HepG2 (cell line): ENCODE measurements around the gene SEMA7A. TPM values are rescaled to one million over a fixed set of nuclear protein-coding genes. Genes with fewer than 3 reads are reported as not detected.
A peak's percentile ranks its signal among the peaks of the same experiment; 100 is the strongest.
"Not testable (repeated sequence)": the region's sequence is repeated elsewhere in the genome, so short reads cannot be mapped to it uniquely, and the experiment has no call there.

Source experiments
- ATAC-seq: fragments of 200-7000 bp; cut with Tn5 transposase; 3 replicates; pipeline ENCODE4 v1.9.1; 2020; ENCODE audit warnings: mild to moderate bottlenecking, moderate library complexity
- BruUV-seq: library from RNA; stranded (reverse); fragments of 400-500 nt; replicated peaks from 2 replicates; lab custom pipeline; 2021; lab: Mats Ljungman, UMichigan
- CTCF ChIA-PET: fragments of 300-600 bp; formaldehyde crosslinking; extraction: SDS; loops from one replicate; lab custom pipeline; 2021; ENCODE audit warnings: low total read pairs, inconsistent platforms, low intra/inter-chr PET ratio; lab: Yijun Ruan, JAX
- POLR2A ChIA-PET: fragments of 350-600 bp; sonication (Branson Sonifier 250); formaldehyde crosslinking; loops from one replicate; lab custom pipeline; 2020; ENCODE audit warnings: antibody characterized with exemption, inconsistent platforms; lab: Yijun Ruan, JAX
- DNase-seq: peaks from one replicate; pipeline ENCODE4 v3.0.0-alpha.2; 2015; ENCODE audit warnings: low spot score
- FAIRE-seq: peaks from 3 replicates; lab custom pipeline; 2011; peaks lifted over from hg19 to GRCh38; lab: Jason Lieb, UNC
- H2AFZ ChIP-seq: one replicate; pipeline ENCODE4 v1.6.1; 2011; ENCODE audit warnings: low read length, inconsistent platforms
- H3K27ac ChIP-seq: fragments of 300-600 bp; 3 replicates; pipeline ENCODE4 v1.8.0; 2011; ENCODE audit warnings: mixed run types, mild to moderate bottlenecking, mixed read lengths, low read length, inconsistent platforms; ENCODE audit not compliant: insufficient read depth; ENCODE audit errors: extremely low read length
- H3K27me3 ChIP-seq, 2 experiments: fragments of 200-600 bp in 1 of 2; 2 replicates in 1 of 2; 3 replicates in 1 of 2; pipeline versions ENCODE4 v1.6.0 to v1.8.0; 2011; ENCODE audit warnings: low read length in 2 of 2, mild to moderate bottlenecking in 2 of 2, moderate library complexity in 2 of 2, inconsistent platforms in 1 of 2; ENCODE audit not compliant: insufficient read depth in 2 of 2, control insufficient read depth in 1 of 2
- H3K36me3 ChIP-seq, 2 experiments: fragments of 200-600 bp in 1 of 2; replicated peaks in 1 of 2; 2 replicates in 1 of 2; 3 replicates in 1 of 2; pipeline versions ENCODE4 v1.5.1 to v1.8.0; 2011; ENCODE audit warnings: low read length in 2 of 2, inconsistent platforms in 1 of 2; ENCODE audit not compliant: insufficient read depth in 2 of 2, control insufficient read depth in 1 of 2
- H3K4me1 ChIP-seq: 2 replicates; pipeline ENCODE4 v1.5.1; 2012; ENCODE audit warnings: low read length, inconsistent platforms; ENCODE audit not compliant: insufficient read depth
- H3K4me2 ChIP-seq: 2 replicates; pipeline ENCODE4 v1.6.0; 2011; ENCODE audit warnings: low read depth, low read length, inconsistent platforms
- H3K4me3 ChIP-seq, 3 experiments: fragments of 200-600 bp in 1 of 3; sonication (generic), shearing (Covaris generic) in 1 of 3; replicated peaks in 1 of 3; 2 replicates each; pipeline ENCODE4 v1.5.1; 2011 to 2016; ENCODE audit warnings: low read length in 3 of 3, inconsistent platforms in 2 of 3, low read depth in 2 of 3, mild to moderate bottlenecking in 2 of 3, control low read depth in 1 of 3, mixed read lengths in 1 of 3; ENCODE audit not compliant: insufficient read depth in 1 of 3
- H3K79me2 ChIP-seq: one replicate; pipeline ENCODE4 v1.6.1; 2011; ENCODE audit warnings: low read length, inconsistent platforms; ENCODE audit not compliant: insufficient read depth
- H3K9ac ChIP-seq: 2 replicates; pipeline ENCODE4 v1.6.0; 2011; ENCODE audit warnings: mild to moderate bottlenecking, low read depth, low read length, inconsistent platforms; ENCODE audit not compliant: insufficient read depth
- H3K9me3 ChIP-seq: 2 replicates; pipeline ENCODE4 v1.5.1; 2012; ENCODE audit warnings: mild to moderate bottlenecking, low read length
- H4K20me1 ChIP-seq: 2 replicates; pipeline ENCODE4 v1.6.0; 2011; ENCODE audit warnings: inconsistent platforms, mild to moderate bottlenecking, low read length, moderate library complexity; ENCODE audit not compliant: insufficient read depth
- EP300 ChIP-seq, 3 experiments: sonication (generic) in 1 of 3; formaldehyde crosslinking in 1 of 3; IDR thresholded peaks; 2 replicates each; pipeline versions ENCODE4 v1.5.1 to v1.6.1; 2011 to 2020; ENCODE audit warnings: low read depth in 2 of 3, low read length in 2 of 3, borderline replicate concordance in 1 of 3, improper control_type of control experiment in 1 of 3, mild to moderate bottlenecking in 1 of 3, missing genetic modification reagents in 1 of 3, moderate library complexity in 1 of 3
- FOSL1 ChIP-seq: sonication (generic); formaldehyde crosslinking; IDR thresholded peaks from 2 replicates; pipeline ENCODE4 v1.9.0; 2021; ENCODE audit warnings: missing genetic modification reagents, borderline replicate concordance
- GATAD2A ChIP-seq: IDR thresholded peaks from 2 replicates; pipeline ENCODE4 v1.6.1; 2016
- HMG20B ChIP-seq: conservative IDR thresholded peaks from 2 replicates; pipeline ENCODE4 v1.6.1; 2016; ENCODE audit warnings: missing genetic modification reagents, missing compliant biosample characterization
- MTF2 ChIP-seq: sonication (generic); formaldehyde crosslinking; IDR thresholded peaks from 2 replicates; pipeline ENCODE4 v1.5.0; 2020; ENCODE audit warnings: missing genetic modification reagents, borderline replicate concordance
- ZFX ChIP-seq: sonication (generic); formaldehyde crosslinking; IDR thresholded peaks from 2 replicates; pipeline ENCODE4 v1.4.0; 2020; ENCODE audit warnings: mild to moderate bottlenecking, low read depth, missing genetic modification reagents, moderate library complexity
- ZNF263 ChIP-seq: sonication (generic); formaldehyde crosslinking; IDR thresholded peaks from 2 replicates; pipeline ENCODE4 v1.4.0; 2020; ENCODE audit warnings: missing genetic modification reagents
- ZNF501 ChIP-seq: sonication (generic); formaldehyde crosslinking; IDR thresholded peaks from 2 replicates; pipeline ENCODE4 v1.5.1; 2020; ENCODE audit warnings: mild to moderate bottlenecking, moderate library complexity, missing genetic modification reagents
- WGBS: methylation state at CpG from one replicate; pipeline ENCODE4 v1.1.6; 2017; ENCODE audit warnings: low lambda C conversion rate; 5-methylcytosine and 5-hydroxymethylcytosine counted together
- in situ Hi-C: cut with HindIII; loops from 2 replicates; pipeline ENCODE4 v1.10.0; 2017; ENCODE audit warnings: low pct_unique_long_range_greater_than_20kb; ENCODE audit not compliant: extremely low pct_ligation_motif_present
- intact Hi-C: fragments of 100-400 bp; cut with micrococcal nuclease; formaldehyde crosslinking; loops from one replicate; pipeline ENCODE4 v1.10.0; 2022; ENCODE audit not compliant: unreplicated experiment
- polyA plus RNA-seq, 8 experiments: library from polyadenylated mRNA; depleted of rRNA in 3 of 8; stranded (reverse) in 7 of 8; unstranded in 1 of 8; fragments of >200 nt; fragmentation: Illumina TruSeq in 4 of 8; extraction: Trizol in 4 of 8; gene quantifications; 2 replicates each; pipeline versions ENCODE4 v1.2.1 to v1.2.3, GENCODE V29; 2011 to 2016; ENCODE audit warnings: low read depth in 4 of 8, missing spikeins in 1 of 8, mixed read lengths in 1 of 8; ENCODE audit not compliant: insufficient read depth in 1 of 8
- total RNA-seq, 5 experiments: library from RNA; depleted of rRNA; stranded (reverse); fragments of >200 nt; fragmentation: Illumina TruSeq; extraction: Trizol; gene quantifications; 2 replicates each; pipeline ENCODE4 v1.2.3, GENCODE V29; 2016; ENCODE audit warnings: low read depth in 1 of 5
- TF ChIP-seq, protein P1 (sequence below): sonication (generic); formaldehyde crosslinking; IDR thresholded peaks from 2 replicates; pipeline ENCODE4 v1.9.0; 2022; ENCODE audit warnings: missing genetic modification reagents, mild to moderate bottlenecking, borderline replicate concordance
- TF ChIP-seq, protein P2 (sequence below): sonication (generic); formaldehyde crosslinking; IDR thresholded peaks from 2 replicates; pipeline ENCODE4 v1.4.0; 2020; ENCODE audit warnings: mild to moderate bottlenecking, missing genetic modification reagents

SEMA7A gene
- total and polyA plus RNA-seq, 2 of the 13 experiments (the other 11 are each of a cell fraction or from before 2014, with no cell fraction given): 9.0 to 15.8 TPM

DNA sequence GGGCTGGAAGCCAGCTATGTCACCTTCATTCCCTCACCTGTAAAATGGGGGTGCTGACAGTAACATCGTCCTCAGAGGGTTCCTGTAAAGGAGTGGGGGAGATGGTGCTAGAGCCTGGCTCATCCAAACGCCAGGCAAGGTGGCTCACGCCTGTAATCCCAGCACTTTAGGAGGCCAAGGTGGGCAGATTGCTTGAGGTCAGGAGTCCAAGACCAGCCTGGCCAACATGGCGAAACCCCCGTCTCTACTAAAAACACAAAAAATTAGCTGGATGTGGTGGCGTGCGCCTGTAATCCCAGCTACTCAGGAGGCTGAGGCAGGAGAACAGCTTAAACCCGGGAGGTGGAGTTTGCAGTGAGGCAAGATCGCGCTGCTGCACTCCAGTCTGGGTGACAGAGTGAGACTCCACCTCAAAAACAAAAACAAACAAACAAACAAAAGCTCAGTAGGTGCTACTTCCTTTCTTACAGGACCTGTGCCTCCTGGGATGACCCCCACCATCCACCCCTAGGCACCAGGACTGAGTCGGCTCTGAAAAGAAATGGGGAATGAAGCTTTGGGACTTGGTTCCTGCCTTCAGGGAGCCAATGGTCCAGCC lies 43.6 kb downstream of the SEMA7A start:
- H4K20me1 ChIP-seq, ATAC-seq, FAIRE-seq, H3K36me3 ChIP-seq, H3K9me3 ChIP-seq, DNase-seq, in situ Hi-C loops, intact Hi-C loops, H3K27ac ChIP-seq, H3K4me3 ChIP-seq, H3K79me2 ChIP-seq, H2AFZ ChIP-seq, CTCF ChIA-PET, BruUV-seq, H3K9ac ChIP-seq: not testable (repeated sequence)
- TF ChIP-seq ZFX (CRISPR knock-in tag): peak; percentile 22; the same call in 1 of the 2 replicates
- peaks cover 8 to 52% of the 10 kb centered on the region in 2 experiments; a peak in 3 of 5 replicates for H3K27me3 ChIP-seq
- 34% methylated on average over 11 of the region's 11 CpGs for WGBS
- POLR2A ChIA-PET: interaction anchor here (0.9 kb wide), 1 partner anchor 52 kb away, joined by 6 read pairs; no protein-coding TSS in a partner anchor
- H3K4me2 ChIP-seq: peak overlapping the region; percentile 70; the same call in 1 of the 2 replicates
- H3K4me1 ChIP-seq: peaks cover 67% of the 10 kb centered on the region

DNA sequence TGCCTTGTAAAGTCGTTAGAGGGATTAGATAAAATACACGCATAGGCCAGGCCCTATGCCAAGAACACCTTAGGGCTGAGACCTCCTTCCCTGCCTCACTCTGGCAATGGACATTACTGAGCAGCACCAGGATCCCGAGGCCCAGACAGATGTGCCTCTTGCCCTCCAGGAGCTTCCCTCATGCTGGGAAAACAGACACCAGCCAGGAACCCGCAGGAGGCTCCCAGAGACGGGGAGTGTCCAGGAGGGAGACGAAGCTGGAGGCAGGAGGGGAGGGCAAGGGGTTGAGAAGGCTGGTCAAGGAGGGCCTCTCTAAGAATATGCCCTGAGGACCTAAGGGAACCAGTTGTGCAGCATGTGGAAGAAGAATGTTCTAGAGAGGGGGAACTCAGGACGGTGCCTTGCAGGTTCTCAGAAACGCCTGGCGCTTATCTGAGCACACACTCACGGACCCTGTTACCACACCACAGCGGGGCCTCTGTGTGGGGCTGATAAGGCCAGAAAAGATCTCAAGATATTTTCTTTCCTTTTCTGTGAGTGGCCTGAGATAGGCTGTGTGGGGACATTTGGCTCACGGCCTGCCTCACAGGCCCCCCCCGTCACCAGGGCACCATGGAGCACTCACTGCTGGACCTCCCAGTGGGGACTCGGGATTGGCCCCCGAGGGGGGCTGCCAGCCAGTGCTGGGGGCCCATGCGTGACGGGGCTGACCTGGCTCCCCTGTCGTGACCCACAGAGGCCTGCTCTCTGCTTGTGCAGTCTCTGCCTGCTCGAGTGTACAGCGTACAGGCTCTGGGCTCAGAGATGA lies 44.3 kb downstream of the SEMA7A start:
- WGBS: 3% methylated on average over 10 of the region's 20 CpGs
- Histone ChIP-seq H3K27ac (no peak overlapping the region), H3K4me3 (peak overlapping the region in 1 of 3 experiments; percentile 41; a peak in 3 of 6 replicates), H2AFZ (no peak overlapping the region), H4K20me1 (no peaks in the 10 kb centered on the region), H3K27me3 (peaks cover 4 to 47% of the 10 kb centered on the region in 2 experiments; a peak in 3 of 5 replicates), H3K36me3 (no peaks in the 10 kb centered on the region), H3K9me3 (no peaks in the 10 kb centered on the region), H3K4me1 (peaks cover 69% of the 10 kb centered on the region), H3K79me2 (no peaks in the 10 kb centered on the region), H3K9ac (no peak overlapping the region), H3K4me2 (peak overlapping the region; percentile 70)
- CTCF ChIA-PET: no interaction called here
- DNase-seq: no peak
- no TSS peak for BruUV-seq
- intact Hi-C loops: no loop called here
- no peak for FAIRE-seq
- peak; percentile 26 for ATAC-seq
- POLR2A ChIA-PET: interaction anchor here (1.3 to 8.8 kb wide), 3 partner anchors 15 to 224 kb away, joined by 3 to 124 read pairs (median 5); no protein-coding TSS in a partner anchor
- in situ Hi-C loops: loop anchor here (5.0 kb wide), 1 partner anchor 43 kb away; the partner anchor contains the start of gene SEMA7A
- TF ChIP-seq MTF2 (CRISPR knock-in tag) (no peak), FOSL1 (CRISPR knock-in tag) (no peak), ZNF501 (CRISPR knock-in tag) (no peak), GATAD2A (CRISPR knock-in tag) (0 out of 2 replicates have a peak, but pooled peaks have one; percentile 9), EP300 (IDR thresholded peaks at IDR 0.05; ENCODE audit: low read depth in 2 of 2, low read length in 2 of 2) (no peak), EP300 (CRISPR knock-in tag; IDR thresholded peaks at IDR 0.05; ENCODE audit: borderline replicate concordance) (no peak), ZNF263 (CRISPR knock-in tag) (0 out of 2 replicates have a peak, but pooled peaks have one; percentile 35), HMG20B (CRISPR knock-in tag) (no peak)
- TF ChIP-seq, protein P1, sequence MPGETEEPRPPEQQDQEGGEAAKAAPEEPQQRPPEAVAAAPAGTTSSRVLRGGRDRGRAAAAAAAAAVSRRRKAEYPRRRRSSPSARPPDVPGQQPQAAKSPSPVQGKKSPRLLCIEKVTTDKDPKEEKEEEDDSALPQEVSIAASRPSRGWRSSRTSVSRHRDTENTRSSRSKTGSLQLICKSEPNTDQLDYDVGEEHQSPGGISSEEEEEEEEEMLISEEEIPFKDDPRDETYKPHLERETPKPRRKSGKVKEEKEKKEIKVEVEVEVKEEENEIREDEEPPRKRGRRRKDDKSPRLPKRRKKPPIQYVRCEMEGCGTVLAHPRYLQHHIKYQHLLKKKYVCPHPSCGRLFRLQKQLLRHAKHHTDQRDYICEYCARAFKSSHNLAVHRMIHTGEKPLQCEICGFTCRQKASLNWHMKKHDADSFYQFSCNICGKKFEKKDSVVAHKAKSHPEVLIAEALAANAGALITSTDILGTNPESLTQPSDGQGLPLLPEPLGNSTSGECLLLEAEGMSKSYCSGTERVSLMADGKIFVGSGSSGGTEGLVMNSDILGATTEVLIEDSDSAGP (CRISPR knock-in tag): no peak
- TF ChIP-seq, protein P2, sequence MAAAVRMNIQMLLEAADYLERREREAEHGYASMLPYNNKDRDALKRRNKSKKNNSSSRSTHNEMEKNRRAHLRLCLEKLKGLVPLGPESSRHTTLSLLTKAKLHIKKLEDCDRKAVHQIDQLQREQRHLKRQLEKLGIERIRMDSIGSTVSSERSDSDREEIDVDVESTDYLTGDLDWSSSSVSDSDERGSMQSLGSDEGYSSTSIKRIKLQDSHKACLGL (CRISPR knock-in tag): no peak
